Middle frontal gyrus (tissue), 1 donor: ENCODE results near the gene PHF21A.
A peak's percentile ranks its signal among the peaks of the same experiment; 100 is the strongest.

ENCODE experiments used
- DNase-seq: peaks from one replicate; pipeline ENCODE4 v3.0.0-alpha.2; 2015; ENCODE audit warnings: low spot score; ENCODE audit errors: extremely low spot score

The PHF21A gene

GRCh38 chr11:46121301-46121723, at the start of gene PHF21A:
Gene PHF21A, minus strand, starts transcription at chr11:46121454. Its CDS starts 37,235 bp downstream, at chr11:46084219.
- peak; percentile 71 for DNase-seq

GRCh38 chr11:46170797-46171196, 49.5 kb upstream of the PHF21A start:
- no peak for DNase-seq

- no peak for DNase-seq
Observed at GRCh38 chr11:46162700-46163099, 41.4 kb upstream of the PHF21A start.

GRCh38 chr11:46161201-46161600, 39.9 kb upstream of the PHF21A start:
- DNase-seq, result no peak

GRCh38 chr11:46160100-46160499, 38.8 kb upstream of the PHF21A start:
- no peak for DNase-seq

- no peak for DNase-seq
Observed at GRCh38 chr11:46159680-46160079, 38.4 kb upstream of the PHF21A start.

- DNase-seq, result no peak
Observed at GRCh38 chr11:46149826-46150225, 28.6 kb upstream of the PHF21A start.

GRCh38 chr11:46149342-46149741, 28.1 kb upstream of the PHF21A start:
- no peak for DNase-seq

GRCh38 chr11:46144741-46145140, 23.5 kb upstream of the PHF21A start:
- DNase-seq, result no peak

GRCh38 chr11:46143049-46143806, 22.0 kb upstream of the PHF21A start:
- no peak for DNase-seq

GRCh38 chr11:46142561-46142960, 21.3 kb upstream of the PHF21A start:
- no peak for DNase-seq

GRCh38 chr11:46141597-46141996, 20.3 kb upstream of the PHF21A start:
- no peak for DNase-seq

- no peak for DNase-seq
Observed at GRCh38 chr11:46134540-46134939, 13.3 kb upstream of the PHF21A start.

- no peak for DNase-seq
Observed at GRCh38 chr11:46134061-46134460, 12.8 kb upstream of the PHF21A start.

- no peak for DNase-seq
Observed at GRCh38 chr11:46133119-46133518, 11.9 kb upstream of the PHF21A start.

- DNase-seq, result no peak
Observed at GRCh38 chr11:46130286-46130940, 9.2 kb upstream of the PHF21A start.

GRCh38 chr11:46129133-46129532, 7.9 kb upstream of the PHF21A start:
- DNase-seq, result no peak

GRCh38 chr11:46127150-46127638, 5.9 kb upstream of the PHF21A start:
- no peak for DNase-seq

- DNase-seq, result no peak
Observed at GRCh38 chr11:46125284-46125683, 4.0 kb upstream of the PHF21A start.

GRCh38 chr11:46122945-46123715, 1.9 kb upstream of the PHF21A start:
- DNase-seq, result no peak

- peak; percentile 66 for DNase-seq
Observed at GRCh38 chr11:46121724-46122477, 647 bp upstream of the PHF21A start.
